SK-N-SH (cell line): ENCODE data around the gene KLF13. TPM values are rescaled to one million over a fixed set of nuclear protein-coding genes. Genes with fewer than 3 reads are reported as not detected.

Experiments used
- CTCF ChIA-PET: fragments of 300-600, 350-600 bp; formaldehyde crosslinking; extraction: SDS; loops from one replicate; lab custom pipeline; 2021; lab: Yijun Ruan, JAX
- POLR2A ChIA-PET: fragments of 350-600 bp; sonication (Branson Sonifier 250); formaldehyde crosslinking; extraction: SDS; loops from one replicate; lab custom pipeline; 2020; ENCODE audit warnings: antibody characterized with exemption, inconsistent platforms; lab: Yijun Ruan, JAX
- DNase-seq: peaks from one replicate; pipeline ENCODE4 v3.0.0; 2012
- H2AFZ ChIP-seq: fragments of 200-600 bp; sonication (generic); 2 replicates; pipeline ENCODE4 v1.8.1; 2016; ENCODE audit warnings: antibody characterized with exemption, mild to moderate bottlenecking, low read depth
- H3F3A ChIP-seq: fragments of 200-600 bp; sonication (generic); replicated peaks from 2 replicates; pipeline ENCODE3; 2016; ENCODE audit warnings: antibody characterized with exemption, mild to moderate bottlenecking; ENCODE audit not compliant: insufficient read depth
- H3K27ac ChIP-seq, 2 experiments: fragments of 200-500 bp in 1 of 2; fragments of 200-600 bp in 1 of 2; sonication (Bioruptor generic) in 1 of 2; sonication (generic), shearing (Covaris generic) in 1 of 2; 2 replicates each; pipeline versions ENCODE4 v1.5.1 to v1.6.1; 2014 to 2016; ENCODE audit warnings: low read depth in 2 of 2, inconsistent platforms in 1 of 2, low read length in 1 of 2, mild to moderate bottlenecking in 1 of 2, mixed read lengths in 1 of 2
- H3K27me3 ChIP-seq: fragments of 200-600 bp; sonication (generic), shearing (Covaris generic); 2 replicates; pipeline ENCODE4 v1.6.1; 2016; ENCODE audit warnings: mixed run types; ENCODE audit not compliant: insufficient read depth
- H3K36me3 ChIP-seq, 2 experiments: fragments of 200-500 bp in 1 of 2; fragments of 200-600 bp in 1 of 2; sonication (Bioruptor generic) in 1 of 2; sonication (generic) in 1 of 2; replicated peaks in 1 of 2; 2 replicates each; pipeline versions ENCODE3 to v1.5.1; 2014 to 2016; ENCODE audit warnings: low read length in 1 of 2, mild to moderate bottlenecking in 1 of 2; ENCODE audit not compliant: insufficient read depth in 2 of 2, control insufficient read depth in 1 of 2
- H3K4me1 ChIP-seq, 2 experiments: fragments of 200-500 bp in 1 of 2; fragments of 200-600 bp in 1 of 2; sonication (Bioruptor generic) in 1 of 2; sonication (generic), shearing (Covaris generic) in 1 of 2; 2 replicates each; pipeline versions ENCODE4 v1.5.1 to v1.6.1; 2014 to 2016; ENCODE audit warnings: low read depth in 1 of 2, low read length in 1 of 2, mixed run types in 1 of 2; ENCODE audit not compliant: insufficient read depth in 2 of 2, control insufficient read depth in 1 of 2
- H3K4me2 ChIP-seq: fragments of 200-600 bp; sonication (generic), shearing (Covaris generic); 2 replicates; pipeline ENCODE4 v1.6.1; 2017; ENCODE audit warnings: mixed run types
- H3K4me3 ChIP-seq, 2 experiments: fragments of 200-500 bp in 1 of 2; fragments of 200-600 bp in 1 of 2; sonication (Bioruptor generic) in 1 of 2; sonication (generic), shearing (Covaris generic) in 1 of 2; 2 replicates each; pipeline versions ENCODE4 v1.5.1 to v1.8.1; 2014 to 2016; ENCODE audit warnings: low read depth in 2 of 2, inconsistent platforms in 1 of 2, low read length in 1 of 2, mild to moderate bottlenecking in 1 of 2, mixed read lengths in 1 of 2, moderate library complexity in 1 of 2
- H3K79me2 ChIP-seq: fragments of 200-600 bp; sonication (generic); 2 replicates; pipeline ENCODE4 v1.8.1; 2017; ENCODE audit warnings: mild to moderate bottlenecking; ENCODE audit not compliant: insufficient read depth
- H3K9ac ChIP-seq: fragments of 200-600 bp; sonication (generic); 2 replicates; pipeline ENCODE4 v1.6.1; 2017; ENCODE audit warnings: mixed run types
- H3K9me2 ChIP-seq: fragments of 200-600 bp; sonication (generic); 2 replicates; pipeline ENCODE4 v1.6.1; 2017; ENCODE audit warnings: mixed run types
- H3K9me3 ChIP-seq: fragments of 200-600 bp; sonication (generic); 2 replicates; pipeline ENCODE4 v1.6.1; 2017; ENCODE audit warnings: mixed run types, mild to moderate bottlenecking, moderate library complexity
- H4K20me1 ChIP-seq: fragments of 200-600 bp; sonication (generic); 2 replicates; pipeline ENCODE4 v1.6.1; 2017; ENCODE audit warnings: mild to moderate bottlenecking, mixed run types; ENCODE audit not compliant: insufficient read depth
- CTCF ChIP-seq: fragments of 200-600 bp; sonication (generic); IDR thresholded peaks from 2 replicates; pipeline ENCODE4 v1.6.1; 2017; ENCODE audit warnings: antibody characterized with exemption, mild to moderate bottlenecking, moderate library complexity
- FOXJ3 ChIP-seq: sonication (generic); formaldehyde crosslinking; IDR thresholded peaks from 2 replicates; pipeline ENCODE4 v1.5.1; 2020; ENCODE audit warnings: mild to moderate bottlenecking, missing genetic modification reagents
- GATA2 ChIP-seq: sonication (generic); formaldehyde crosslinking; IDR thresholded peaks from 2 replicates; pipeline ENCODE4 v1.5.0; 2020; ENCODE audit warnings: mild to moderate bottlenecking, missing genetic modification reagents
- JUND ChIP-seq: IDR thresholded peaks from 2 replicates; pipeline ENCODE4 v1.4.0; 2012
- MEF2A ChIP-seq: IDR thresholded peaks from 2 replicates; pipeline ENCODE4 v1.4.0; 2012; ENCODE audit warnings: low read depth, borderline replicate concordance
- MXI1 ChIP-seq: IDR thresholded peaks from 2 replicates; pipeline ENCODE4 v1.6.1; 2012; ENCODE audit warnings: mild to moderate bottlenecking, low read depth, low read length, improper control_type of control experiment
- NRF1 ChIP-seq: IDR thresholded peaks from 2 replicates; pipeline ENCODE4 v1.6.1; 2012; ENCODE audit warnings: low read depth, mild to moderate bottlenecking, low read length
- RAD21 ChIP-seq: IDR thresholded peaks from 2 replicates; pipeline ENCODE4 v1.6.1; 2012; ENCODE audit warnings: mild to moderate bottlenecking, low read length
- RCOR1 ChIP-seq: fragments of 150-350 bp; IDR thresholded peaks from 2 replicates; pipeline ENCODE4 v1.6.1; 2017; ENCODE audit warnings: antibody characterized with exemption, low read length
- TCF12 ChIP-seq: IDR thresholded peaks from 2 replicates; pipeline ENCODE4 v1.4.0; 2012
- TEAD4 ChIP-seq: IDR thresholded peaks from 2 replicates; pipeline ENCODE4 v1.4.0; 2012; ENCODE audit warnings: mild to moderate bottlenecking, borderline replicate concordance; ENCODE audit not compliant: insufficient read depth
- WGBS: methylation state at CpG from one replicate; pipeline ENCODE4 v1.1.6; 2017; ENCODE audit warnings: low lambda C conversion rate; 5-methylcytosine and 5-hydroxymethylcytosine counted together
- polyA plus RNA-seq, 3 experiments: library from polyadenylated mRNA; depleted of rRNA; stranded (reverse); fragments of >200 nt; gene quantifications; 2 replicates each; pipeline ENCODE4 v1.2.3, GENCODE V29; 2012
- TF ChIP-seq, protein P1 (sequence below): IDR thresholded peaks from 2 replicates; pipeline ENCODE4; 2012

The KLF13 gene
- polyA plus RNA-seq, 1 of the 3 experiments (the other 2 are of a cell fraction) = 7.1 TPM

- H4K20me1 ChIP-seq = no peaks in the 10 kb centered on the region
- no peaks in the 10 kb centered on the region for H3K9me3 ChIP-seq
- no peaks in the 10 kb centered on the region for H3F3A ChIP-seq
- 89% methylated on average over 4 of the region's 4 CpGs for WGBS
- H3K4me2 ChIP-seq = no peak overlapping the region
- no peaks in the 10 kb centered on the region for H3K27me3 ChIP-seq
- no peak for DNase-seq
- H3K79me2 ChIP-seq = no peaks in the 10 kb centered on the region
- no peak overlapping the region for H3K9ac ChIP-seq
- no peak overlapping the region for H2AFZ ChIP-seq
- POLR2A ChIA-PET = no interaction called here
- H3K36me3 ChIP-seq = no peaks in the 10 kb centered on the region
- no peak overlapping the region for H3K4me3 ChIP-seq
- H3K9me2 ChIP-seq = no peaks in the 10 kb centered on the region
- TF ChIP-seq NRF1 = no peak
- no peak for TF ChIP-seq TCF12
- TF ChIP-seq JUND = no peak
- no peak for TF ChIP-seq FOXJ3 (CRISPR knock-in tag)
- no peak for TF ChIP-seq RCOR1
- TF ChIP-seq MEF2A = no peak
- TF ChIP-seq, protein P1, sequence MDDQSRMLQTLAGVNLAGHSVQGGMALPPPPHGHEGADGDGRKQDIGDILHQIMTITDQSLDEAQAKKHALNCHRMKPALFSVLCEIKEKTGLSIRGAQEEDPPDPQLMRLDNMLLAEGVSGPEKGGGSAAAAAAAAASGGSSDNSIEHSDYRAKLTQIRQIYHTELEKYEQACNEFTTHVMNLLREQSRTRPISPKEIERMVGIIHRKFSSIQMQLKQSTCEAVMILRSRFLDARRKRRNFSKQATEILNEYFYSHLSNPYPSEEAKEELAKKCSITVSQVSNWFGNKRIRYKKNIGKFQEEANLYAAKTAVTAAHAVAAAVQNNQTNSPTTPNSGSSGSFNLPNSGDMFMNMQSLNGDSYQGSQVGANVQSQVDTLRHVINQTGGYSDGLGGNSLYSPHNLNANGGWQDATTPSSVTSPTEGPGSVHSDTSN = no peak
- TF ChIP-seq GATA2 (CRISPR knock-in tag) = no peak
- no peak for TF ChIP-seq CTCF
- peaks cover 0 to 18% of the 10 kb centered on the region in 2 experiments; a peak in 1 of 4 replicates for H3K4me1 ChIP-seq
- no peak overlapping the region for H3K27ac ChIP-seq
- CTCF ChIA-PET = interaction anchor here (0.6 kb wide), 1 partner anchor 21 kb away, joined by 3 read pairs; no protein-coding TSS in a partner anchor
These were observed 43.6 kb upstream of the KLF13 start for GRCh38 chr15:31283043-31283442.

- no peak overlapping the region for H3K9ac ChIP-seq
- WGBS = 13% methylated on average over 1 of the region's 1 CpG
- CTCF ChIA-PET = no interaction called here
These were observed 40.8 kb upstream of the KLF13 start for GRCh38 chr15:31285772-31286261.

More at GRCh38 chr15:31285772-31286261, 40.8 kb upstream of the KLF13 start:
- Histone ChIP-seq H3K9me2 (no peaks in the 10 kb centered on the region), H3K4me1 (no peaks in the 10 kb centered on the region), H3K79me2 (no peaks in the 10 kb centered on the region), H2AFZ (no peak overlapping the region)
- DNase-seq = no peak
- TF ChIP-seq JUND = no peak
- no peak for TF ChIP-seq TEAD4
- no peak for TF ChIP-seq RAD21
- TF ChIP-seq, protein P1 = no peak
- no peak for TF ChIP-seq MXI1
- TF ChIP-seq, all 33 proteins: peak for 0
- Histone ChIP-seq H3K36me3 (no peaks in the 10 kb centered on the region), H3K4me3 (no peak overlapping the region), H4K20me1 (no peaks in the 10 kb centered on the region), H3F3A (no peaks in the 10 kb centered on the region), H3K4me2 (no peak overlapping the region), H3K27me3 (no peaks in the 10 kb centered on the region), H3K9me3 (no peaks in the 10 kb centered on the region; the same call in 1 of the 2 replicates), H3K27ac (no peak overlapping the region)
- POLR2A ChIA-PET = no interaction called here
